ENCODE results near the gene CNIH2. TPM values are rescaled to one million over a fixed set of nuclear protein-coding genes. Genes with fewer than 3 reads are reported as not detected.
"Not testable (repeated sequence)": the region's sequence is repeated elsewhere in the genome, so short reads cannot be mapped to it uniquely, and the experiment has no call there.

The CNIH2 gene
- total RNA-seq, 1 donor = 1.1 TPM

GRCh38 chr11:66251809-66252208 lies 26.2 kb upstream of the CNIH2 start:
- no peak for DNase-seq (ENCODE audit: low read depth)
- H3K4me3 ChIP-seq (ENCODE audit: low read depth, low read length) = no peak overlapping the region
- no peak for TF ChIP-seq CTCF (IDR thresholded peaks at IDR 0.05; ENCODE audit: insufficient read depth, low read length)

GRCh38 chr11:66253081-66253480 lies 24.9 kb upstream of the CNIH2 start:
- not testable (repeated sequence) for DNase-seq (ENCODE audit: low read depth); H3K4me3 ChIP-seq (ENCODE audit: low read depth, low read length)

- H3K4me3 ChIP-seq (ENCODE audit: low read depth, low read length) = peak overlapping the region; percentile 89
- TF ChIP-seq CTCF (IDR thresholded peaks at IDR 0.05; ENCODE audit: insufficient read depth, low read length) = no peak
- DNase-seq (ENCODE audit: low read depth) = no peak
These were observed 19.5 kb upstream of the CNIH2 start for GRCh38 chr11:66258473-66258893.

GRCh38 chr11:66259225-66259624 lies 18.8 kb upstream of the CNIH2 start:
- TF ChIP-seq CTCF (IDR thresholded peaks at IDR 0.05; ENCODE audit: insufficient read depth, low read length) = no peak
- no peak overlapping the region for H3K4me3 ChIP-seq (ENCODE audit: low read depth, low read length)

GRCh38 chr11:66259956-66260355 lies 18.0 kb upstream of the CNIH2 start:
- no peak overlapping the region for H3K4me3 ChIP-seq (ENCODE audit: low read depth, low read length)
- TF ChIP-seq CTCF (IDR thresholded peaks at IDR 0.05; ENCODE audit: insufficient read depth, low read length) = no peak
- no peak for DNase-seq (ENCODE audit: low read depth)

More at GRCh38 chr11:66259225-66259624, 18.8 kb upstream of the CNIH2 start:
- no peak for DNase-seq (ENCODE audit: low read depth)

GRCh38 chr11:66261578-66261977 lies 16.4 kb upstream of the CNIH2 start:
- DNase-seq (ENCODE audit: low read depth) = no peak
- H3K4me3 ChIP-seq (ENCODE audit: low read depth, low read length) = no peak overlapping the region
- TF ChIP-seq CTCF (IDR thresholded peaks at IDR 0.05; ENCODE audit: insufficient read depth, low read length) = no peak

- no peak for TF ChIP-seq CTCF (IDR thresholded peaks at IDR 0.05; ENCODE audit: insufficient read depth, low read length)
- no peak for DNase-seq (ENCODE audit: low read depth)
- no peak overlapping the region for H3K4me3 ChIP-seq (ENCODE audit: low read depth, low read length)
These were observed 15.8 kb upstream of the CNIH2 start for GRCh38 chr11:66262191-66262590.

Measured in fibroblast of the aortic adventitia (primary cell).